ENCODE data around the gene CCDC82. TPM values are rescaled to one million over a fixed set of nuclear protein-coding genes. Genes with fewer than 3 reads are reported as not detected.

The CCDC82 gene
- total RNA-seq, 4 donors from 2014 or later, result 34.1 to 43.4 (median 41.4) TPM

DNA sequence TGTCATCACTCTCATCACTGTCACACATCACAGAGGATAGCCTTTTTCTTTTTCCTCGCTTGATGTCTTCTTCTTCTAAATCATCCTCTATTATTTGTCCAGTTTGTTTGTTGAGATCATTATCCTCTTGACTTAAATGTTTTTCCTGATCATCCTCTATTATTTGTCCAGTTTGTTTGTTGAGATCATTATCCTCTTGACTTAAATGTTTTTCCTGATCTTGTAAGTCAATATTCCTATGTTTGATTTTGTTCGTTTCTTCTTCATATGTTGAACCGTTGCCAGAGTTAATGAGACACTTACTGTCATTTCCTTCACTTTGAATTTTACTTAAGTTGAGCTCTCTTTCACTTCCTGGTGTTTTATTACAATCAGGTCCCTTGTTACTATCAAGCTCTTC, 5.6 kb downstream of the CCDC82 start:
- TF ChIP-seq, protein P1, sequence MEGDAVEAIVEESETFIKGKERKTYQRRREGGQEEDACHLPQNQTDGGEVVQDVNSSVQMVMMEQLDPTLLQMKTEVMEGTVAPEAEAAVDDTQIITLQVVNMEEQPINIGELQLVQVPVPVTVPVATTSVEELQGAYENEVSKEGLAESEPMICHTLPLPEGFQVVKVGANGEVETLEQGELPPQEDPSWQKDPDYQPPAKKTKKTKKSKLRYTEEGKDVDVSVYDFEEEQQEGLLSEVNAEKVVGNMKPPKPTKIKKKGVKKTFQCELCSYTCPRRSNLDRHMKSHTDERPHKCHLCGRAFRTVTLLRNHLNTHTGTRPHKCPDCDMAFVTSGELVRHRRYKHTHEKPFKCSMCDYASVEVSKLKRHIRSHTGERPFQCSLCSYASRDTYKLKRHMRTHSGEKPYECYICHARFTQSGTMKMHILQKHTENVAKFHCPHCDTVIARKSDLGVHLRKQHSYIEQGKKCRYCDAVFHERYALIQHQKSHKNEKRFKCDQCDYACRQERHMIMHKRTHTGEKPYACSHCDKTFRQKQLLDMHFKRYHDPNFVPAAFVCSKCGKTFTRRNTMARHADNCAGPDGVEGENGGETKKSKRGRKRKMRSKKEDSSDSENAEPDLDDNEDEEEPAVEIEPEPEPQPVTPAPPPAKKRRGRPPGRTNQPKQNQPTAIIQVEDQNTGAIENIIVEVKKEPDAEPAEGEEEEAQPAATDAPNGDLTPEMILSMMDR (IDR thresholded peaks at IDR 0.05; ENCODE audit: low read depth), result no peak

DNA sequence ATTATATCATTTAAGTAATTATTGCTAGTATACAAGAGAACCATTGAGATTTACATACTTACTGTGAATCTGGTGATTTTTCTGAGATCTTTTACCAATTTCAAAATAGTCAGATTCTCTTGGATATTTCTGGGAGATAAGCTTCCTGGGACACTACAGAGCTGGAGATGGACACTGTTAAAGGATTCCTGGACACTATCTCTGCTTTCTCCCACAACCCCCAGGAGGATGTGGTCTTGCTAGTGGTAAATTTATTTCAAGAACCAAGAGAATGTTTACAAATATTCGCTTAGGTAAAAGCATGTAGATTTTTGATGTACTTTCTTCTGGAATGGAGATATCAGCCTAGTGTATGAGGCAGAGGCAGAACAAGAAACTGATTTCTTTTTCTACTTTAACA, 12.9 kb downstream of the CCDC82 start:
- TF ChIP-seq, protein P1 (IDR thresholded peaks at IDR 0.05; ENCODE audit: low read depth), result no peak

DNA sequence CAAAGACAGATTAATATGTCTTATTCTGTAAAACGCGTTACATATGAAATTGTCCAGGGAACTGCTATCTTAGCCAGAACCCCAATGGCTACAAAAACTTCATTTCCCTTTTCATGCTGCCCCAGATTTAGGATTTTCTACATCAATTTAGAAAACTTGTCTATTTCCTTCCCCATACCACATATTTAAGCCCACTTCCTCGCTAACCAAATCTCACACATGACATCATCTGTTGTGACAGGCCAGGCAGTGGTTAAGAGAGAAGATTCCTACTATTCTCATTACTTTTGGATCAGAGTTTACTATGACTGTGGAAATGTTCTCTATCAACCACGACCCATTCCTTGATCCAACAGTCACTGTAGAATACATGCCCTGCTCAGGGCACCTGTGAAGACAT, 15.9 kb downstream of the CCDC82 start:
- TF ChIP-seq, protein P1 (IDR thresholded peaks at IDR 0.05; ENCODE audit: low read depth), result no peak

DNA sequence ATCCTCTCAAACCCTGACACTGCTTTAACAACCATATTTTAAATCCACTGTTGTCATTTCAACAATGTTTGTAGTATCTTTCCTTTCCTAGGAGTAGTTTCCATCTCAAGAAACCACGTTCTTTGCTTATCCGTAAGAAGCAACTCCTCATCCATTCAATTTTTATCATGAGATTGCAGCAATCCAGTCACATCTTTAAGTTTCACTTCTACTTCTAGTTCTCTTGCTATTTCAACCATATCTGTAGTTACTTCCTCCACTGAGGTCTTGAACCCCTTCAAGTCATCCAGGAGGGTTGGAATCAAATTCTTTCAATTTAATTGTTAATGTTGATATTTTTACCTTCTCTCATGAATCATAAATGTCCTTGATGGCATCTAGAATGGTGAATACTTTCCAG, 22.4 kb downstream of the CCDC82 start:
- TF ChIP-seq, protein P1 (IDR thresholded peaks at IDR 0.05; ENCODE audit: low read depth), result no peak

DNA sequence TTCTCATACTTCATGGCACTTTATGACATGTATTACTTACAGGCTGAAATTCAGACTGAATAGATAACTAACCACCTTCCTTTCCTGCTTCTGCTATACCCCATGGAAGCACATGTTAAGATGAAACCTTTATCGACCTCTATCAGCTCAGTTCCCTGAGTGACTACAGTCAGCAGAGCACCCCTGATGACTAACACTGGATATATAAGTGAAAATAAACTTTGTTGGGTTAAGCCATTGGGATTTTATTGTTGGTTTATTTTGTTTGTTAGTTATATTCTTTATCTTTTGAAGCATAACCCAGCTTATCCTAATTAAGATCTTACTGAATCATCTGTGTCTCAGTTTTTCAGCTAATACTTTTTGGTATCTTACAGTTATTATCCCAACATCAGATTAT, 23.7 kb downstream of the CCDC82 start:
- TF ChIP-seq, protein P1 (IDR thresholded peaks at IDR 0.05; ENCODE audit: low read depth), result no peak

DNA sequence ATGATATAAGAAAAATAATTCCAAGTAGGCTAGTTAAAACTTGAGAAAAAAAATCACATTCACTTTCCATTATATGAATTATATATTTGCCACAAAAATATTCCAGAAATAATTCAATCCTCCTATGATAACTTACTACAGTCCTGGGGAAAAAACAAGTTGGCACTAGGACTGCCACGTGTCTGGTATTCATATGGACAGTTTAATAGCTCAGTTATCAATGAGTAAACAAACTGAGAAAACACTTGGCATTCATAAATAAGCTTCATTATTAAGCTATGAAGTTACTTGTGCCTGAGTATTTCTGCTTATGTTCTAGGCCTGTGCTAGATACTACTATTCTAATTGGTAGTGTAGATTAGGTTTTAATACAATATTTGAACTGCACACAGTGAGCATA, 24.2 kb downstream of the CCDC82 start:
- TF ChIP-seq, protein P1 (IDR thresholded peaks at IDR 0.05; ENCODE audit: low read depth), result no peak

DNA sequence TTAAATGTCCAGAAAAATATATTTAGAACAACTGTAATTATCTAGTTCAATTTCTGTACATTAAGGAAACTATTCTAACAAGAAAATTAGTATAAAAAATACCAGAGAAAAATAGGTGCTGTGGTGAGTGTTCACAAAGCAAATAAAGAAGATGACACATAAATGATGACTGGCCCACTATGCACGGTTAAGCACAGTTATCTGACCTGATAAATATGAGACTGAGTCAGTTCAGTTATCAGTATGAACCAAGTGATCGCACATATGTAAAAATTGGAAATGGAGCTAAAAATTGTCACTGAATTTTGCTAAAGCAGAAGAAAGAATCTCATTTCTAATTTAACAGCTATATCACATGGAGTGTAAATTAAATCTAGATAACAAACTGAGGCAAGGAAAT, 27.9 kb downstream of the CCDC82 start:
- TF ChIP-seq, protein P1 (IDR thresholded peaks at IDR 0.05; ENCODE audit: low read depth), result no peak
